GM12892 (cell line): Measurements from ENCODE around the gene POLN.
A peak's percentile ranks its signal among the peaks of the same experiment; 100 is the strongest.

ENCODE experiments used
- DNase-seq: peaks from one replicate; pipeline ENCODE4 v3.0.0; 2011; ENCODE audit not compliant: insufficient read length
- FAIRE-seq: peaks from 2 replicates; lab custom pipeline; 2011; peaks lifted over from hg19 to GRCh38; lab: Jason Lieb, UNC
- POLR2A ChIP-seq: IDR thresholded peaks from 2 replicates; pipeline ENCODE4 v1.6.1; 2011; ENCODE audit warnings: low read depth, low read length, control low read depth
- POLR2AphosphoS5 ChIP-seq: IDR thresholded peaks from 2 replicates; pipeline ENCODE4 v1.6.1; 2011; ENCODE audit warnings: low read depth, low read length, control low read depth
- TAF1 ChIP-seq: IDR thresholded peaks from 2 replicates; pipeline ENCODE4 v1.6.1; 2011; ENCODE audit warnings: low read depth, mild to moderate bottlenecking, control low read depth, low read length, borderline replicate concordance

The POLN gene

DNA sequence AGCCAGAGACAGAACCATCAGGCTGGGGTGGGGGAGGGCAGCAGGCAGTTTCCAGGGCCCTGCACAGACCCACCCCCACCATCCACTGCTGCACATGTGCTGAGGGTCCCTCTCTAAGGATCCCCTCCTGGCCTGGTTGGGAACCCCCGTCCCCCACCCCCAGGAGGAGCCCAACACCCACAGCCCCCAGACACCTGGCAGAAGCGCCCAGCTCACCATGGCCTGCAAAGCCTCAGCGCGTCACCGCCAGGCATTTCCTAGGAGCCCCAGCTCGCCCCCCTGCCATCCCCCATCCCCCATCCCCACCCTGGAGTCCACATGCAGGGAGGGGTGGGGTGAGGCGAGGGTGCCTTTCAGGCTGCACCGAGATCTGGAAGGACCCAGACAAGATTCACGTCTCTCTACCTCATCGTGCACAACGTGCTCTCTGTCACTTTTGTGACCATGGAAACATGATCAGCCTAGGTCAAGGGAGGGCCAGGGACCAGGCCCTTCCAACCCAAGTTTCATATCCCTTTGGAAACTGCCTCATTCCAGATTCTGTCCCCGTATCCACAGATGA lies 10.7 kb upstream of the POLN start:
- FAIRE-seq (no peak), DNase-seq (peak; percentile 19)
- TF ChIP-seq POLR2A (no peak), TAF1 (no peak), POLR2AphosphoS5 (no peak)

DNA sequence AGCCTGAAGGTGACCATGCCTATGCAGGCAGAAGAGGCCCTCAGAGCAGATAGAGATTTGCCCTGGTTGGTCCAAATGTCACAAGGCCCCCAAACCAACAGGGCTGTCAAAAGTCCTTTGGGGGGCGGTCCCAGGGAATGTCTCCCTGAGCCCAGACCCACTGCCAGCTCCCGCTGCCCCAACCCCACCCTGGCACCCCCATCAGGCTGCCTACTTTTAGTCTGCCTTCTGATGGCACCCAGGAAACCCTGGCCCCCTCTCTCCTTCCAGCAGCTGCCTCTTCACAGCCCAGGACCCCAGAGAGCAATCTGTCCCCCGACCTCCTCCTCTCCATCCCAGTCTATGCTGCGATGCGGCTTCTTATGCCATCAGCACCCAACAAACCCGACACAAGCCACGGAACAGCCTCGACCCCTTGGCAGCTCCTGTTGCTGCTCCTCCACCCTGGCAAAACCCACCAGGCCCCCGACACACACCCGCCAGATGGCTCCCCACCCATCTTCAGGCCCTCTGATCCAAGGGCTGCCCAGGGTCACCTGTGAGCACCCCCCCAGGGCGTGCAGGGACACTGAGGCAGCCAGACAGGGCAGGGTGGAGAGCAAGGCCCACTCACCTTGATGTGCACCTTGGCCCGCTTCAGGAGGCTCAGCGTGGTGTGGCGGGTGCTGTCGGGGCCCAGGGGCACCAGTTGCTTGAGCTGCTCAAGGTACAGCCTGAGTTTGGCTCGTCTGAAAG lies 10.0 kb upstream of the POLN start:
- TF ChIP-seq TAF1 (no peak), POLR2A (no peak), POLR2AphosphoS5 (no peak)
- DNase-seq (peak; percentile 21), FAIRE-seq (no peak)

DNA sequence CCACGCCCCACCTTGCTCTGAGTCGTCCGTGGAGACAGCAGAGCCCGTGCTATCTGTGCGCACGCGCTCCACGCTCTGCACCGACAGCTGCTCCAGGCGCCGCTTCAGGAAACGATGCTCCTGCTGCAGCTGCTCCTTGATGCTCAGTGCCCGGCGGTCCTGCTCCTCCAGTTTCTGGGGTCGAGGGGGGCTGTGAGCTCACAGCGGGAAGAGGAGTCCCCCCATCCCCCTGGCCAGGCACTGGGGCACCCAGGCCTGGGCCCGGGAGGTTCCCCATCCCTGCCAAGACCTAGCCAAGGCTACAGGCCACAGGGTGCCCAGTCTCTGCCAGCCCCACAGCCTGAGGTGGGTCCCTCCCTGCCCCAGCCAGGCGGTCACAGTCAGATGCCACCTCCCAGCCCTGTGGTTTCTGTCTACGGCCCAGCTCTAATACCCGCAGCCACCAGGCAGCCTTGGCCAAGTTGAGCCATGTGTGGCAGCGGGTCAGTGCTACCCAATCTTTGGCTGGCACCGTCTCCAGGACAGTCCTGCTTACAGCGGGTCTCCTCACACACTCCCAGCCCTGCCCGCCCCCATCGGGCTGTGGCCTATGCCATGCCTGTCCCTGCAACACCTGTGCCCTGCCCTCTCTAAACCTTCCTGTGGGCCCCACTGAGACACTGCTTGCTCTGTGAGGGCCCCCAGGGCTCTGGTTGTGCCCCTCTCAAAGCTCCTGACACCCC lies 9.3 kb upstream of the POLN start:
- TF ChIP-seq TAF1 (no peak), POLR2AphosphoS5 (no peak), POLR2A (no peak)
- FAIRE-seq (no peak), DNase-seq (peak; percentile 9)

DNA sequence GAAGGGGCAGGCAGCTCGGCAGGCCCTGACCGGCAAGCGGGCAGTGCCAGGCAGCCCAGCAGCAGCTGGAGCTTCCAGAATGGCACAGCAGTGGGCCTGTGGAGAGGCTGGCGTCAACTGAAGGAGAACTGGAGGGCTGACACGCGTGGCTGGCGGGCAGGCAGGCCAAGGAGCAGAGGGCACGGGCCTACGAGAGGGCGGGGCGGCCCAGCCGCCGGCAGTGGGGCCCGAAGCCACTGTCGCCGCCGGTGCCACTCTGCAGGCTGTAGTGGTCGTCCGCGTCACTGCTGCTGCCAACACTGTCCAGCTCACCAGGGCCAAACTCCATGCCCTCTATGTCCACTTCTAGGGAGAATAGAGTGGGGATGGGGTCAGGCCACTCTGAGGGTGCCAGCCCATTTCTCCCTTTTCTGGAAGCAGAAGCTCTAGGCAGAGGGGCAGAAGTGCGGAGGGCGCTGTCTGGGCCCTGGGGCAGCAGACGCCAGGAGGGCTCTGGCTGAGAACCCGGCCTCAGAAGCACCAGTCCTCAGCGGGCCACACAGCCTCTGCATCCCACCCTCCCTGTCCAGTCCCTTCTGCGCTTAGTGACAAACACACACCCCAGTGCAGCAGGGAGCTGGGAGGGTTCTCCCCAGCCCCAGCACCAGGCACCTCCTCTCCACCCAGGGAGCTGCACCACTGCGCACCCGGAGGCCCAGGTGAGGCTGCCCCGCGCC lies 8.6 kb upstream of the POLN start:
- FAIRE-seq: no peak
- TF ChIP-seq POLR2A (no peak), TAF1 (no peak), POLR2AphosphoS5 (no peak)
- DNase-seq: peak; percentile 26

DNA sequence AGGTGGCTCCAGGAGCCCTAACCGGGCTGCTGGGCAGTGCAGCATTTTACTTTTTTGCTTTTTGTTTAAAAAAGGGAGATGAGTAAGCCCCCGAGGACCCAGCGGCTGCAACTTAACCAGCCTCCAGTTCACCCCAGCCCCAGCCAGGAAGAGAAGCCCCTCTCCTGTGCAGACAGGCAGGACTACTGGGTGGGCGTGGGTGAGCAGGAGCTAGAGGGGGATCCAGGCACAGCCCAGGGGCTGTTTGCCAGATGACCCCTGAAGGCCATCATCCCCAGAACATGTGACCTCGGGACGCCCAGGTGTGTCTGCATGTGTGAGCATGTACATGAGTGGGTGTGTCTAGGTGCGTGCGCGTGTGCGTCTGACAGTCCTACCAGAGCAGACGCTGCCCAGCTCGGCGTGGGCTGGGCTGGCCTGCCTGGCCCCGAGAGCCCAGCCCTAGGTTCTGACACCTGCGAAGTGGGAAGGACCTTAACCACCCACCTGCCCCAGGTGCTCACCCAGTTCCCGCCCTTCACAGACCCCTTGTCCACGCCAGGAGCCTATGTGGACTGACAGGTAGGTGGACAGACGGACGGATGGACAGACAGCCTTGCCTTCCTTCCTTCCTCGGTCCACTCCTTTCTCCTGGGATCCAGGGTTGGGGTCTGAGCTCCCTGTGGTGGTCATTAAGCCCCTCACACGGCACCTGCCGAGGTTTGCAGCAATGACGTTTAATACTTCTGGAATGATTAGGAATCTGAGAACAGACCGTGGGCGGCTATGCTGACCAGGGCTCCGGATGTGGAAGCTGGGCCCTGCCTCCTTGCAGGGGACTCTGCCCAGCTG lies 7.8 kb upstream of the POLN start:
- FAIRE-seq (no peak), DNase-seq (peak; percentile 23)
- TF ChIP-seq POLR2AphosphoS5 (no peak), POLR2A (no peak), TAF1 (no peak)

DNA sequence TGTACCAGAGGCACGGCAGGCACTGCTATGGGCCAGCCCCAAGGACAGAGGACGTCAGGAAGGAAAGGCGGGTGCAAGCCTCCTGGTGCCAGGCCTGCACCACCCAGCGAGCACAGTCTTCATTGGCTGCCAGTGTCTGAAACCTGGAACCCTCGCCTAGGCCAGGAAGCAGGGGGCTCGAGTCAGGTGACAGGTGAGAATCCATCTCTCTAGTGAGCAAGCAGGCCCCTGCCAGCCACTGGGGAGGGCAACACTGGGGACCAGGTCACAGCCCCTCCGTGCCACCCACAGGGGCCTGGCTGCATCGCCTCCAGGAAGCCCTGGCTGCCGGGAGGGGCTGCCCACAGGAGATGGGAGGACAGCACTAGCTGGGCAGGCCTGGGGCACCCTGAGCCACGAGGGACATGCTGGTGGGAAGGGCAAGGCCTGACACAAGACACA lies 6.9 kb upstream of the POLN start:
- FAIRE-seq (no peak), DNase-seq (peak; percentile 19)
- no peak for TF ChIP-seq TAF1
- no peak; the same call in 1 of the 2 replicates for TF ChIP-seq POLR2A
- 0 out of 2 replicates have a peak, but pooled peaks have one; percentile 12 for TF ChIP-seq POLR2AphosphoS5

DNA sequence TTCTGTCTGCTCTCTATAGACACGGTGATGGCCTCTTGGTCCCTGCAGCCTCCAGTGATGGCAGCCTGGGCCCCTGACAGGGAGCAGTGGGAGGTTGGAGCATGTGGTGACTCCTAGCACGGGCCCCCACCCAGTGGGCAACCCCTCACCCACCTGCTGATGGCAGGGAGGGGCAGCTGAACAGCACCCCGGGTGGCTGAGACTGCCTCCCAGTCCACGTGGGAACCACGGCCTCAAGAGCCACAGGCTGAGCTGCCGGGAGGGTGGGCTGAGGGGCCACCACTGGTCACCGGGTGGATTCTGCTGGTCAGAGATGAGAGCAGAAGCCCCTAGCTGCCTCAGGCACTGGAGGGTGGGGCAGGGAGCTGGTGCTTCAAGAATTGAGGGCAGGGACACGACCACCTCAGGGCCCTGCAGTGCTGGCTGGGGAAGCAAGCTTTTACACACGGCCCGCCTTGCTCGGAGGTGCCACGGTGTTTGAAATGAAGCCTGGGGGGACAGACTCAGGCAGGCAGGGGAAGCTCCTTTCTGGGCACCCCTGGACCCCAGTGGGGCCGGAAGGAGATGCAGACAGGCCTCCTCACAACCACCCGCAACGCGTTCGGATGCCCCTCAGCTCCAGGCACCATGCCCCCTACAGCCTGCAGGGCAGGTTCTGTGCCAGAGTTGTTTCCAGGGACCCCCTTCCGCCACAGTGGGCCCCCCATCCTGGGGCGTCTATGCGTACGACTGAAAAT lies 6.3 kb upstream of the POLN start:
- no peak for FAIRE-seq
- TF ChIP-seq POLR2A (no peak), TAF1 (no peak), POLR2AphosphoS5 (0 out of 2 replicates have a peak, but pooled peaks have one; percentile 17)
- DNase-seq: peak; percentile 23

DNA sequence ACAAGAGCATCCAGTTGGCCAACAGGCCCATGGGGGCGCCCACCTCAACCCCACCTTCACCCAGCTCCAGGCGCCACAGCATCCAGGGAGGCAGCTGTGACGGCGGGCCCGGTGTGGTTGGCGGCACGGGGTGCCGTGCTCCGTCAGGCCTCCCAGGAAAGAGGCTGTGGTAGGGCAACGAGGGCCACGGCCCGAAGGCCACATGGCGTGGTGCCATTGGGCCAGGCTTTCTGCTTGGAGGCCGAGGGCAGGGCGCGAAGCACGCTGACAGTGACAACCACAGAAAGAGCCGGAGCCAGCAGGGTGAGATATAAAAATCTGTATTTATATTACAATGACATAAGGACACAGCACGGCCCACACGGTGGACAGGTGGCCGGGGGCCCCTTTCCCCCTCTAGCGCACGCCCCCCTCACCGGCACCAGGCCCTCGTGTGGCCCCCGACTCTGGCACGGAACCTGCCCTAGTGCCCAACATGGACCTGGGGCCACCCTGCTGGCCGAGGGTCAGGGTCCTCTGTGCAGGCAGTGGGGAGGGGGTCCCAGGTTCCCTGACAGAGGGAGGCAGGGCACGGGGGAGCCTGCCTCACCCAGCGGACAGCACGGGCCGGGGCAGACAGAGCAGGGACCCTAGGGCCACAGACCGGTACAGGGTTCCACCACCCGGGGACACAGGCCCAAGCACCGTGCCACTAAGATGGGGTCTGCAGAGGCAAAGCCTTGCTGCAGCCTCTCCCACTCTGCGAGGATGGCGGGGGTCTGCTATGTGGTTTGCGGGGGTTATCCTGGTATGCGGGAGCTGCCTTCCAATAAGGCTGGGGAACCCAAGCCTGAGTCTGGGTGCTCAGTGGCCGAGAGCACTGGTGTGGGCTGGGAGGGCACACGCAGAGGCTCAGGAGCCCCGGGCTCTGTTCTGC lies 5.5 kb upstream of the POLN start:
- FAIRE-seq: no peak
- DNase-seq: peak; percentile 16
- no peak for TF ChIP-seq POLR2AphosphoS5
- no peak for TF ChIP-seq POLR2A
- TF ChIP-seq TAF1: no peak

DNA sequence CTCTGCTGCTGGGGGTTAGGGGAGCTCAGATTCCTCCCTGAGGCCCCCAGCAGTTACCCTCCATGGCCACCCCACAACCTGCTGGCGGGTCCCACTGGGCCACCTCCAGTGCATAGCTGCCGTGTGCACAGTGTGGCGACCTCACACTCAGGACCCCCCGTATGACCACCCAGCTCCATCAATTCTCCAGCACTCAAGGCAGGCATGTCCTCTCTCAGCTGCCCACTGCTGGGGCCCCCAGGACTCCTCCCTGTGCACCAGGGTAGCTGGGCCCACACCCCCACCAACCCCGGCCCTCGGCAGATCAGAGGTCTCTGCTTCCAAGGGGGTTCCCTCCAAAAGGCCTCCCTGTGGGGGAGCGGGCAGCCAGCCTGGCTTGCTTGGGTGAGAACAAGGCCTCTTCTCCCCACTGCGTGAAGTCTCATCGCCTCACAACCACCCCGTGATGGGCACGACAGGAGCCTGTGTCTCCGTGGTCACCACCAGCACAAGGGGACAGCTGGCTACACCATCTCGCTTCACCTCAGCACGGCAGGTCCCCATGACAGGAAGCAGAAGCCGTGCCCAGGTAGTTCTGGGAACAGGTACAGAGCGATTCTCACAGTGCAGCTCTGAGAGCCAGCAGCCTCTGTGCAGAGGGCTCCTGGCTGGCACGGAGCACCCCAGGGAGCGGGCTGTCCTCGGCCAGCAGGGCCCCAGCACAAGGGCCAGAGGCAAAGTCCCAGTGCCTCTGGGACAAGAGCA lies 4.6 kb upstream of the POLN start:
- FAIRE-seq: no peak
- TF ChIP-seq POLR2A (no peak), POLR2AphosphoS5 (no peak), TAF1 (no peak)
- peak; percentile 13 for DNase-seq
